ENCODE results near the gene TRPM5.

- TF ChIP-seq CTCF (IDR thresholded peaks at IDR 0.05; ENCODE audit: low read length) (no peak), EZH2 (optimal IDR thresholded peaks at IDR 0.05; ENCODE audit: low read depth, low read length) (no peak)
Observed at GRCh38 chr11:2488004-2488403, 43.7 kb upstream of the TRPM5 start.

All from MM.1S (cell line).